ENCODE data around the gene ESYT2.

Gene ESYT2

GRCh38 chr7:158820656-158821055 is 8.7 kb downstream of the ESYT2 start:
- TF ChIP-seq, protein P1, sequence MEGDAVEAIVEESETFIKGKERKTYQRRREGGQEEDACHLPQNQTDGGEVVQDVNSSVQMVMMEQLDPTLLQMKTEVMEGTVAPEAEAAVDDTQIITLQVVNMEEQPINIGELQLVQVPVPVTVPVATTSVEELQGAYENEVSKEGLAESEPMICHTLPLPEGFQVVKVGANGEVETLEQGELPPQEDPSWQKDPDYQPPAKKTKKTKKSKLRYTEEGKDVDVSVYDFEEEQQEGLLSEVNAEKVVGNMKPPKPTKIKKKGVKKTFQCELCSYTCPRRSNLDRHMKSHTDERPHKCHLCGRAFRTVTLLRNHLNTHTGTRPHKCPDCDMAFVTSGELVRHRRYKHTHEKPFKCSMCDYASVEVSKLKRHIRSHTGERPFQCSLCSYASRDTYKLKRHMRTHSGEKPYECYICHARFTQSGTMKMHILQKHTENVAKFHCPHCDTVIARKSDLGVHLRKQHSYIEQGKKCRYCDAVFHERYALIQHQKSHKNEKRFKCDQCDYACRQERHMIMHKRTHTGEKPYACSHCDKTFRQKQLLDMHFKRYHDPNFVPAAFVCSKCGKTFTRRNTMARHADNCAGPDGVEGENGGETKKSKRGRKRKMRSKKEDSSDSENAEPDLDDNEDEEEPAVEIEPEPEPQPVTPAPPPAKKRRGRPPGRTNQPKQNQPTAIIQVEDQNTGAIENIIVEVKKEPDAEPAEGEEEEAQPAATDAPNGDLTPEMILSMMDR (IDR thresholded peaks at IDR 0.05; ENCODE audit: insufficient read depth, missing control alignments) = no peak
- FAIRE-seq (no peak), DNase-seq (ENCODE audit: insufficient read length, low spot score) (no peak)

DNA sequence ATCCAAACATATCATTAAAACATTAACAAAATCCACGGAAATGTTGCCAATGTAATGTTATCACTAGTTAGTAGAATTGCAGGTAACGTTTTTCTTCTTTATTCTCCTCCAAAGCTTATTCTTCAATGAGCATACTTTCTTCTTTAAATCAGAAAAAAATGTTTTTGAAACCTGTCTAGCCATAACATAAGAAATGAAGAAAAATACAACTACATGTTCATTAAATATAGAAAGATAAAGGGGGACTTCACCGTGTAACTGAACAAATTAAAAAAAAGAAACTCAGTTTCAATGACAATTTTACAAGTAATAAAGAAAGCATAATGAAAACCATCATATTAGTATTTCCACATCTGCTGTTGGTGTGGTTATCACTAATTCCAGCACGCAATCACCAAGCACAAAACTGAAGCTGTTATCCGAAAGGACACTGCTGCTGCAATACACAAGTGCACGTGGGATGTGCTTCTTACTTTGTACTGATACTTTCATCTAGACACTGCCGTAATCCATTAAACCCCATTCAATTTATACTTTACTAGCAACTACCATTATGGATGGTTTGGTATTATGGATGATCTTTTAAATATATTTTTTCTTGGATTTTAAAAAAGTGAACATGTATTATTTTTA is 9.6 kb downstream of the ESYT2 start:
- no peak for DNase-seq (ENCODE audit: insufficient read length, low spot score)

DNA sequence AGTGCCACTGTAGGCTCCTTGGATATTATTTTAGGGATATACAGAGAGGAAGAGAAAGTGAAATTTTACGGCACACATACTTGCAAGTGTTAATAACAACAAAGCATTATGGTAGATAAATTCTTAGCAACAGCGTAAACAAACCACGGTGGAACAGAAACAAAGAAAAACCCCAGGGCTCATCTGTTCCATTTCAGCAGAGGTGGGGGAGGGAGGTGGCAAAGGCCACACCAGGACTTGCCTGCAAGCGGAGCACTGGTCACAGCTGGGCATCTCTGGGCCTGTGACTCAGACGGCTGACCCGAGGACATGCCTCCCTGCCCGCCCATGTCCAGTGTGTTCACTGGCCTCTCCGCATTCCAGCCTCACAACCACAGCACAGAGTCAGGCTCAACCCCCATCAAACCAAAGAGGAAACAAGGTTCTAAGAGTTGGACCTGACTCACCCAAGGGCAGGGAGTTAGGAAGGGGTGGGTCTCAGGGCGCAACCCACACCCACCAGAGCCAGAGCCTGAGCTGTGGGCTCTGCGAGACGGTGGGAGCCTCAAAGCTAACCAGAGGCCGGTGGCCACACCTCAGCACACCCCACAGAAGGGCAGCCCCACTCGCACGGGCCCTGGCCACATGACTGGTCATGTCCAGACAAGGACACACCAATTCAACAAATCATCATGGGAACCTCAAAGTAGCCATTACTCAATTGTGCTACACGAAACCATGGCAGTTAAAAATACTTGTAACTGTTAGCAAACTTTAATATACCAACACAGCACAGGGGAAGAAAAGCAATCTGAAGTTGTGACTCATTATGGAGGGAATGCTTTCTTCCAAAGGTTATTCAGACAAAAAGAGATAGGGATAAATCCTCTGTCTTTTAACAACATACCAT is 10.7 kb downstream of the ESYT2 start:
- FAIRE-seq (no peak), DNase-seq (ENCODE audit: insufficient read length, low spot score) (no peak)
- TF ChIP-seq, protein P1 (IDR thresholded peaks at IDR 0.05; ENCODE audit: insufficient read depth, missing control alignments) = no peak

More for the DNA sequence above, 9.6 kb downstream of the ESYT2 start:
- FAIRE-seq = no peak
- TF ChIP-seq, protein P1 (IDR thresholded peaks at IDR 0.05; ENCODE audit: insufficient read depth, missing control alignments) = no peak

DNA sequence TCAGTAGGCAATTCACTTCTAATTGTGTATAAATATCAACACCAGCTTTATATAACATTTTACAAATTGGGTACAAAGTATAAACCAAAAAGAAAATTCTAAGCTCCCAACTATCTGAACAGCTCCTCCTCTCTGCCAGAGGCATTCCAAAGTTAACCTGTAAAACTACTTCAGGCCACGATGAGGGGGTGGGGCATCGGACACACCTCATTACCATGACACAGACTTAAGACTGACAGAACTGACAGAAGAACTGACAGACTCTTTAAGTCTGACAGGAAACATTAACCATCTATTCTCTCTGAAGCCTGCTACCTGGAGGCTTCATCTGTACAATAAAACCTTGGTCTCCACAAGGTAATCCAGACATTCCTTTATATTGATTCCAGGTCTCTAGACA is 12.3 kb downstream of the ESYT2 start:
- DNase-seq (ENCODE audit: insufficient read length, low spot score) (no peak), FAIRE-seq (no peak)
- TF ChIP-seq, protein P1 (IDR thresholded peaks at IDR 0.05; ENCODE audit: insufficient read depth, missing control alignments) = no peak

- FAIRE-seq = no peak
- TF ChIP-seq, protein P1 (IDR thresholded peaks at IDR 0.05; ENCODE audit: insufficient read depth, missing control alignments) = no peak
- no peak for DNase-seq (ENCODE audit: insufficient read length, low spot score)
These were observed 13.0 kb downstream of the ESYT2 start for GRCh38 chr7:158816271-158816670.

DNA sequence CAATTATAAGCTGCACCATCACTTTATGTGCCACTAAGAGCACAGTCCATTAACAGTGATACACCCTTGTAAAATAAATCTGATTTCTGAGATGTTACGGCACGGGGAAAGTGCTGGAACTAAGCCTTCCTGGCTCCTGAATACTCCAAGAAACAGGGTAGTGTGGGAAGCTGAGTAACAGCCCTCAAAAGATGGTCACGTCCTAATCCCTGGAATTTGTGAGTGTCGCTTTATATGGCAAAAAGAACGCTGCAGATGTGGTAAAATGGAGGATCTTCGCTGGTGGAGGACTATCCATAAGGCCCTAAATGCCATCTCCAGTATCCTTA is 13.5 kb downstream of the ESYT2 start:
- FAIRE-seq (no peak), DNase-seq (ENCODE audit: insufficient read length, low spot score) (no peak)
- TF ChIP-seq, protein P1 (IDR thresholded peaks at IDR 0.05; ENCODE audit: insufficient read depth, missing control alignments) = no peak
